Nephron progenitor cell (in vitro differentiated cells): Measurements from ENCODE around the gene MAGEF1.
A peak's percentile ranks its signal among the peaks of the same experiment; 100 is the strongest.

ENCODE experiments used
- DNase-seq: peaks from one replicate; pipeline ENCODE4 v3.0.0; 2021
- H3K27ac Mint-ChIP-seq: 2 replicates; pipeline ENCODE4 v1.8.0; 2021; ENCODE audit warnings: mild to moderate bottlenecking, moderate library complexity, mixed read lengths
- H3K27me3 Mint-ChIP-seq: 2 replicates; pipeline ENCODE4 v1.8.0; 2021; ENCODE audit warnings: mild to moderate bottlenecking, low read depth, mixed read lengths; ENCODE audit not compliant: poor library complexity
- H3K36me3 Mint-ChIP-seq: 2 replicates; pipeline ENCODE4 v1.8.0; 2021; ENCODE audit warnings: low read depth, mixed read lengths
- H3K4me1 Mint-ChIP-seq: 2 replicates; pipeline ENCODE4 v1.8.0; 2021; ENCODE audit warnings: mixed read lengths
- H3K4me3 Mint-ChIP-seq: 2 replicates; pipeline ENCODE4 v1.8.0; 2021; ENCODE audit warnings: mild to moderate bottlenecking, moderate library complexity, mixed read lengths
- H3K9me3 Mint-ChIP-seq: 2 replicates; pipeline ENCODE4 v1.8.0; 2021; ENCODE audit warnings: mild to moderate bottlenecking, moderate library complexity, mixed read lengths
- TF ChIP-seq, protein P1 (sequence below): fragments of 200-600 bp; sonication (generic); IDR thresholded peaks from 2 replicates; pipeline ENCODE4 v1.5.0; 2021; ENCODE audit warnings: antibody characterized with exemption

MAGEF1 gene

DNA sequence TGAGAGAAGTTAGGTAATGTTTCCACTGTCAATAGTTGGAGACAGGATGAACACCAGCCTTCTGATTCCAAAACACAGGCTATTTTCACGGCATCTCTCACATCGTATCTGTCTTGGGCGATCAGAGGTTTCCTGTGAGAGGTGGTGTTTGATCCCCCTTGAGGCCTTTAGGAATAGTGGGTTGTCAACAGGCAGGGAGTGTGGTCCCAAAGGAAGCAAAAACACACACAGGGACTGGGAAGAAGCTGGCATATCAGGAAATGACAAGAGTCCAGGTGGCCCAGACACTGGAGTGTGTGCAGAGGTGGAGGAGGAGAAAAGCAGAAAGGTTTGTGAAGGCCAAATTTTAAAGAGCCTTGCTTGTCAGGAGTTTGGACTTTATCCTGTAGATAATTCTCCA is 6.6 kb upstream of the MAGEF1 start:
- Mint-ChIP-seq H3K4me3 (peak overlapping the region; percentile 13), H3K27ac (peak overlapping the region; percentile 98), H3K36me3 (no peaks in the 10 kb centered on the region), H3K9me3 (no peaks in the 10 kb centered on the region), H3K4me1 (peaks cover 54% of the 10 kb centered on the region), H3K27me3 (peaks cover 2% of the 10 kb centered on the region)
- TF ChIP-seq, protein P1, sequence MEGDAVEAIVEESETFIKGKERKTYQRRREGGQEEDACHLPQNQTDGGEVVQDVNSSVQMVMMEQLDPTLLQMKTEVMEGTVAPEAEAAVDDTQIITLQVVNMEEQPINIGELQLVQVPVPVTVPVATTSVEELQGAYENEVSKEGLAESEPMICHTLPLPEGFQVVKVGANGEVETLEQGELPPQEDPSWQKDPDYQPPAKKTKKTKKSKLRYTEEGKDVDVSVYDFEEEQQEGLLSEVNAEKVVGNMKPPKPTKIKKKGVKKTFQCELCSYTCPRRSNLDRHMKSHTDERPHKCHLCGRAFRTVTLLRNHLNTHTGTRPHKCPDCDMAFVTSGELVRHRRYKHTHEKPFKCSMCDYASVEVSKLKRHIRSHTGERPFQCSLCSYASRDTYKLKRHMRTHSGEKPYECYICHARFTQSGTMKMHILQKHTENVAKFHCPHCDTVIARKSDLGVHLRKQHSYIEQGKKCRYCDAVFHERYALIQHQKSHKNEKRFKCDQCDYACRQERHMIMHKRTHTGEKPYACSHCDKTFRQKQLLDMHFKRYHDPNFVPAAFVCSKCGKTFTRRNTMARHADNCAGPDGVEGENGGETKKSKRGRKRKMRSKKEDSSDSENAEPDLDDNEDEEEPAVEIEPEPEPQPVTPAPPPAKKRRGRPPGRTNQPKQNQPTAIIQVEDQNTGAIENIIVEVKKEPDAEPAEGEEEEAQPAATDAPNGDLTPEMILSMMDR: no peak
- DNase-seq: no peak

DNA sequence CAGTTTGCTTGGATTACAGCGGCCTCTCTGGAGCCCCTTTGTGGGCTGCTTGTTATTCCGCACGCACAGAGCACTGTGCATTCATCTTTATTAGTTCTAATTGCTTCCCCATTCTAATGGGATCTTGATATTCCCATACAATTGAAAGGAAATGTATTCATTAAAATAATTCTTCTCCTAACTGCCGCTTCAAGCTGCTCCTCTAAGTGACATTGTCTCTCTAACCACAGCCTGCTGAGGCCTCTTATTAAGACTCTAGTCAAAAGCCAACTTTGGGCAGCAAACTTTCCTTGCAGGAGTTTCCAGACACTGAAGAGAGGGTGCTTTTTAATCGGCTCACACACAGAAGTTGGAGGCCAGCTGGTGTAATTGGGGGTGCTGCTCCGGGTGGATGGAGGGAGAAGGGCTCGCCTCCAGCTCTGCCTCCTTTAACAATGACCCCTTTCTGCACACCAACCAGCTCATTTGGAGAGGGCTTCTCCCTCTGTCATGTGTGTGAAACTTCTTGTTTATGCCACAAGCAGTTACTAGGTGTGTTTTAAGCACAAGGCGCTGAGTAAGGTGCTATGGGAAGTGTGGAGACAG is 5.6 kb upstream of the MAGEF1 start:
- H3K27ac Mint-ChIP-seq: peak overlapping the region; percentile 98
- H3K4me1 Mint-ChIP-seq: peaks cover 62% of the 10 kb centered on the region
- H3K36me3 Mint-ChIP-seq: no peaks in the 10 kb centered on the region
- TF ChIP-seq, protein P1: no peak
- H3K4me3 Mint-ChIP-seq: peak overlapping the region; percentile 46
- no peak for DNase-seq
- no peaks in the 10 kb centered on the region for H3K9me3 Mint-ChIP-seq
- H3K27me3 Mint-ChIP-seq: peaks cover 6% of the 10 kb centered on the region

DNA sequence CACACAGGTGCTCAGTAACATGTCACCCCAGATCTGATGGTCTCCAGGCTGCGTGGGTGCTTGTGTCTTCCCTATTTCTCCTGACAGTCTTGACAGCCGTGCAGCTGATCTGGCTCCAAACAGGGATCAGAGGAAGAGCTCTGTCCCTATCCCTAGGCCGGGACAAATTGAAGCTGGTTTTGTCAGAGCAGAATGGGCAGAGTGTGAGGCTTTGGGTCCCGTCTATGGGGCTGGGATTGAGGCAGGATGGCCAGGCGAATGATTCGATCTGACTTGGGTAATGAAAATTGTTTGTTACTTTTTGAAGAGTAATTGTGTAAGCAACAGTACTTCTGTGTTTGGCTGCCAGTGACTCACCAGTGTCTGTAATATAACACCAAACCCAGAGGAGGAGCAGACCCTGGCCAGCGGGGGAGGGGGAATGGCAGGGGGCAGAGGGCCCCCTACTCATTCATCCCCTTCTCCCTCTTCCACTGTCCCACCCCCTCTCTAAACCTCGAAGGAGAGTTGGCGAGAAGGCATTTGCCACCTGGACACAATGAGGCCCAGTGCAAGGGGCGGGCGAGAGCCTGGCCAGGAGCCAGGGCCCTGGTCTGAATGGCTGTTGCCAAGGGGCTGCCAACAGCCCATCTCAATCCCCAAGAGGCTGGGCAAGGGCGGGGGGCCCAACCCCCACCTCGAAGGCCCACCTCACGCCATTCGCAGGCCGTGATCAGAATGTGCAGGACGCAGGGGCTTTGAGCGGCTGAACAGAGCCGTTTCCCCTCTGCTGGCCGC is 4.9 kb upstream of the MAGEF1 start:
- Mint-ChIP-seq H3K4me1 (peaks cover 69% of the 10 kb centered on the region), H3K36me3 (no peaks in the 10 kb centered on the region), H3K4me3 (peak overlapping the region; percentile 62), H3K27ac (peak overlapping the region; percentile 98), H3K27me3 (peaks cover 6% of the 10 kb centered on the region), H3K9me3 (no peaks in the 10 kb centered on the region)
- TF ChIP-seq, protein P1: no peak
- peak; percentile 71 for DNase-seq

DNA sequence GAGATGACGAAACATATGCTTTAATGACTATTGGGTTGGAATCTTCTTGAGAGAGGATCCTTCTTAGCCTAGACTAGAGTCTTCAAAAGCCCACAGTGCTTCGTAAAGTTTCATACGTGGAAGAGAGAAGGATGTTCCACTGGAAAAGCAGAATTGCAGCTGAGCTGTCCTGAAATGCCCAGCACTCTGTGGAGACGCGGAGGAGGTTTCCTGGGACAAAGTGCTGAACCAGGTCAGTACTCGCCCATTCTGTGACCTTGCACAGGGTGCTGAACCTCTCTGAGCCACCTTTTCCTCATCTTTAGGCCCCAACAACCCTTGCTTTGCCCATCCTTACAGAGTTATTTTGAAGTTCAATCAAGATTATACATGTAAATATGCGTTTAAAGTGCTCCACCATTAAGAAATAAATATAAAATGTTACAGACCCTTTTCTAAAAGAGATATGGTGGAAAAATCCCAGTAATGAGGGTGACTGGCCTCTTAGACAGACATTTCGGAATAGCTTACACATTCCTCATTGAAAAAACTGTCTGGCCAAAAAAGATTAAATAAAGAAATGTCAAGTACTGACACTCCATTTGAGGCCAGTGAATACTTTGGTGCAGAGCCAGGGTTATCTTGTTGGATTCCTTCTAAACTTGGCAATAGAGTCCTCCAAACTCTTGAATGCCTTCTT is 4.2 kb upstream of the MAGEF1 start:
- Mint-ChIP-seq H3K9me3 (no peaks in the 10 kb centered on the region), H3K27ac (peak overlapping the region; percentile 98), H3K4me1 (peaks cover 72% of the 10 kb centered on the region), H3K4me3 (peak overlapping the region; percentile 62), H3K36me3 (no peaks in the 10 kb centered on the region), H3K27me3 (peaks cover 6% of the 10 kb centered on the region)
- TF ChIP-seq, protein P1: no peak
- DNase-seq: no peak

DNA sequence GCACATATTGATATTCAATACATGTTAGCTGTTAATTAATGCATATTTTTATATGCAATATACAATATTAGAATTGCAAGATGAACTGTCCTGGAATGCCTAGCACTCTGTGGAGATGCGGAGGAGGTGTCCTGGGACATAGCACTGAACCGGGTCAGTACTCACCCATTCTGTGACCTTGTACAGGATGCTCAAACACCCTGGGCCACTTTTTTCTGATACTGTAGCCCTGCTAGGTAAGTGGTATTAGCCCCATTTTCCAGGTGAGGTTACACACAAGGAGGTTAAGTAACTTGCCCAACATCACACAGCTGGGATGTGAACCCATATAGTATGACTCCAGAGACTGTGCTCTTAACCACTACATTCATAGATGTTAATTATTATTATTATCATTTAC is 1.7 kb upstream of the MAGEF1 start:
- H3K9me3 Mint-ChIP-seq: no peaks in the 10 kb centered on the region
- TF ChIP-seq, protein P1: no peak
- no peak overlapping the region for H3K4me3 Mint-ChIP-seq
- no peak for DNase-seq
- H3K4me1 Mint-ChIP-seq: peaks cover 76% of the 10 kb centered on the region
- no peak overlapping the region for H3K27ac Mint-ChIP-seq
- peaks cover 6% of the 10 kb centered on the region for H3K27me3 Mint-ChIP-seq
- peaks cover 24% of the 10 kb centered on the region for H3K36me3 Mint-ChIP-seq
